ENCODE results near the gene ZSCAN10. TPM values are rescaled to one million over a fixed set of nuclear protein-coding genes. Genes with fewer than 3 reads are reported as not detected.

The ZSCAN10 gene
- total RNA-seq, 3 donors from 2014 or later = not detected

GRCh38 chr16:3145660-3146059 lies 46.6 kb upstream of the ZSCAN10 start:
- TF ChIP-seq CTCF (IDR thresholded peaks at IDR 0.05) (no peak), POLR2A (IDR thresholded peaks at IDR 0.05) (no peak), POLR2AphosphoS5 (IDR thresholded peaks at IDR 0.05) (no peak)
- Histone ChIP-seq H3K9me3 (no peaks in the 10 kb centered on the region), H3K27me3 (no peaks in the 10 kb centered on the region), H3K27ac (no peak overlapping the region), H3K4me3 (no peak overlapping the region), H3K36me3 (no peaks in the 10 kb centered on the region), H3K4me1 (no peaks in the 10 kb centered on the region)
- DNase-seq (ENCODE audit: low spot score in 2 of 2) = no peak
- intact Hi-C loops (cut with DNase I; ENCODE audit: low total_unique reads) = no loop called here

GRCh38 chr16:3145151-3145550 lies 46.1 kb upstream of the ZSCAN10 start:
- no peak overlapping the region for H3K4me3 ChIP-seq
- intact Hi-C loops (cut with DNase I; ENCODE audit: low total_unique reads) = no loop called here
- no peak for TF ChIP-seq POLR2AphosphoS5 (IDR thresholded peaks at IDR 0.05)
- no peak for TF ChIP-seq POLR2A (IDR thresholded peaks at IDR 0.05)
- no peak for TF ChIP-seq CTCF (IDR thresholded peaks at IDR 0.05)

GRCh38 chr16:3144321-3144983 lies 45.4 kb upstream of the ZSCAN10 start:
- peak overlapping the region; percentile 60 to 83 for H3K27ac ChIP-seq
- no peaks in the 10 kb centered on the region for H3K36me3 ChIP-seq
- H3K9me3 ChIP-seq = no peaks in the 10 kb centered on the region
- no peaks in the 10 kb centered on the region for H3K27me3 ChIP-seq
- H3K4me3 ChIP-seq = no peak overlapping the region
- no peaks in the 10 kb centered on the region for H3K4me1 ChIP-seq
- intact Hi-C loops (cut with DNase I; ENCODE audit: low total_unique reads) = no loop called here
- TF ChIP-seq POLR2AphosphoS5 (IDR thresholded peaks at IDR 0.05) = no peak
- no peak for TF ChIP-seq POLR2A (IDR thresholded peaks at IDR 0.05)
- TF ChIP-seq CTCF (IDR thresholded peaks at IDR 0.05) = no peak
- no peak for DNase-seq (ENCODE audit: low spot score in 2 of 2)

More at GRCh38 chr16:3145151-3145550, 46.1 kb upstream of the ZSCAN10 start:
- Histone ChIP-seq H3K27me3 (no peaks in the 10 kb centered on the region), H3K9me3 (no peaks in the 10 kb centered on the region), H3K4me1 (no peaks in the 10 kb centered on the region), H3K27ac (no peak overlapping the region), H3K36me3 (no peaks in the 10 kb centered on the region)
- DNase-seq (ENCODE audit: low spot score in 2 of 2) = no peak

- peak in 1 of 3 donors; percentile 22 for TF ChIP-seq POLR2AphosphoS5 (IDR thresholded peaks at IDR 0.05)
- no peak for TF ChIP-seq CTCF (IDR thresholded peaks at IDR 0.05)
- intact Hi-C loops (cut with DNase I; ENCODE audit: low total_unique reads) = no loop called here
- no peak overlapping the region for H3K4me3 ChIP-seq
- H3K9me3 ChIP-seq = no peaks in the 10 kb centered on the region
- H3K4me1 ChIP-seq = no peaks in the 10 kb centered on the region
- peak overlapping the region; percentile 60 to 83 for H3K27ac ChIP-seq
- DNase-seq (ENCODE audit: low spot score in 2 of 2) = no peak
- H3K27me3 ChIP-seq = no peaks in the 10 kb centered on the region
- no peaks in the 10 kb centered on the region for H3K36me3 ChIP-seq
Measured at GRCh38 chr16:3143598-3144320, 44.7 kb upstream of the ZSCAN10 start.

- peak in 1 of 2 donors; percentile 75 for DNase-seq (ENCODE audit: low spot score in 2 of 2)
- Histone ChIP-seq H3K4me3 (no peak overlapping the region), H3K27ac (peak overlapping the region; percentile 60 to 83), H3K4me1 (no peaks in the 10 kb centered on the region), H3K9me3 (no peaks in the 10 kb centered on the region), H3K27me3 (no peaks in the 10 kb centered on the region), H3K36me3 (no peaks in the 10 kb centered on the region)
- TF ChIP-seq POLR2AphosphoS5 (IDR thresholded peaks at IDR 0.05) (no peak), CTCF (IDR thresholded peaks at IDR 0.05) (no peak), POLR2A (IDR thresholded peaks at IDR 0.05) (no peak)
- intact Hi-C loops (cut with DNase I; ENCODE audit: low total_unique reads) = no loop called here
Measured at GRCh38 chr16:3143189-3143588, 44.1 kb upstream of the ZSCAN10 start.

Data from breast epithelium (tissue), 4 donors.